ENCODE data around the gene TMCC2. TPM values are rescaled to one million over a fixed set of nuclear protein-coding genes. Genes with fewer than 3 reads are reported as not detected.
"Not testable (repeated sequence)": the region's sequence is repeated elsewhere in the genome, so short reads cannot be mapped to it uniquely, and the experiment has no call there.

The TMCC2 gene
- total and polyA plus RNA-seq, 2 of the 8 experiments (the other 6 are each of a cell fraction or from before 2014, with no cell fraction given), result 6.7 to 6.8 TPM

- no peak for TF ChIP-seq ASH2L (IDR thresholded peaks at IDR 0.05; ENCODE audit: low read length)
Measured at GRCh38 chr1:205279986-205280385, 52.2 kb downstream of the TMCC2 start (continued).

- H2AK5ac ChIP-seq (ENCODE audit: low read depth, low read length); H4K91ac ChIP-seq (replicated peaks; ENCODE audit: insufficient read length, low read length); H3K9me3 ChIP-seq (ENCODE audit: insufficient read depth in 2 of 2, low read depth in 1 of 2, low read length in 1 of 2); DNase-seq (ENCODE audit: low read depth in 1 of 2, low spot score in 2 of 2); H3K23me2 ChIP-seq (ENCODE audit: low read depth, low read length); H4K8ac ChIP-seq (ENCODE audit: extremely low read depth, insufficient read depth, low read length); H3K4me2 ChIP-seq (ENCODE audit: insufficient read depth in 1 of 2, low read depth in 2 of 2, low read length in 2 of 2); H3K4ac ChIP-seq (replicated peaks; ENCODE audit: insufficient read length, low read depth, low read length); H3K18ac ChIP-seq (ENCODE audit: extremely low read depth, low read length); H3K36me3 ChIP-seq (ENCODE audit: control insufficient read depth in 2 of 4, insufficient read depth in 4 of 4, low read length in 3 of 4); FAIRE-seq; H3K56ac ChIP-seq (replicated peaks; ENCODE audit: insufficient read length, low read depth, low read length); H2BK15ac ChIP-seq (ENCODE audit: low read length); H4K20me1 ChIP-seq (replicated peaks in 1 of 2; ENCODE audit: control insufficient read depth in 1 of 2, insufficient read depth in 2 of 2, low read length in 2 of 2); H3K14ac ChIP-seq (ENCODE audit: insufficient read length); H3K23ac ChIP-seq (ENCODE audit: insufficient read length); H3K79me2 ChIP-seq (ENCODE audit: control insufficient read depth in 1 of 2, insufficient read depth in 2 of 2, low read length in 2 of 2); H2BK20ac ChIP-seq (ENCODE audit: low read length); H3K79me1 ChIP-seq (ENCODE audit: low read depth, low read length); H4K5ac ChIP-seq (ENCODE audit: insufficient read length, low read depth, low read length); H3K27me3 ChIP-seq (replicated peaks in 1 of 4; ENCODE audit: control insufficient read depth in 3 of 4, extremely low read depth in 1 of 4, insufficient read depth in 3 of 4, low read length in 3 of 4); H3K27ac ChIP-seq (ENCODE audit: low read depth, low read length); H3K4me3 ChIP-seq (ENCODE audit: extremely low read depth in 1 of 4, insufficient read depth in 2 of 4, low read depth in 3 of 4, low read length in 4 of 4); H2BK120ac ChIP-seq (replicated peaks; ENCODE audit: low read depth, low read length); H2AFZ ChIP-seq (ENCODE audit: low read length); H3K9ac ChIP-seq (replicated peaks in 1 of 4; ENCODE audit: extremely low read depth in 1 of 4, low read depth in 3 of 4, low read length in 3 of 4): not testable (repeated sequence)
- ChIA-PET POLR2A (ENCODE audit: partially characterized antibody) (interaction anchor here (0.9 to 2.5 kb wide), 3 partner anchors 33 to 40 kb away, joined by 3 to 14 read pairs (median 3); partner anchors contain the start of gene NUAK2), CTCF (ENCODE audit: partially characterized antibody) (interaction anchor here (0.6 to 42.6 kb wide), 5 partner anchors 6 to 112 kb away, joined by 3 to 2424 read pairs (median 19); partner anchors contain the start of genes KLHDC8A and NUAK2)
- peak overlapping the region; percentile 28; the same call in 1 of the 2 replicates for H2BK5ac ChIP-seq (ENCODE audit: low read depth, low read length)
- 93% methylated on average over 10 of the region's 10 CpGs; no CpG with 5 or more reads in 1 of the 2 experiments for WGBS, 2 experiments (ENCODE audit: extremely low coverage in 1 of 2, insufficient coverage in 1 of 2, insufficient read length in 1 of 2, insufficient replicate concordance in 2 of 2, low coverage in 1 of 2, low lambda C conversion rate in 2 of 2, missing lambda C conversion rate in 1 of 2)
- peak overlapping the region; percentile 56; the same call in 1 of the 2 replicates for H2BK12ac ChIP-seq (ENCODE audit: low read depth, low read length)
- peaks cover under 1 to 20% (median 9%) of the 10 kb centered on the region in 4 experiments; a peak in 6 of 7 replicates for H3K4me1 ChIP-seq (replicated peaks in 1 of 4; ENCODE audit: control insufficient read depth in 3 of 4, insufficient read depth in 4 of 4, low read length in 3 of 4)
Measured at GRCh38 chr1:205280666-205281395, 53.1 kb downstream of the TMCC2 start.

Data from H1 (cell line).